ENCODE data around the gene NRG2. TPM values are rescaled to one million over a fixed set of nuclear protein-coding genes. Genes with fewer than 3 reads are reported as not detected.

NRG2 gene
- total RNA-seq, 1 donor from 2014 or later = under 0.01 TPM

GRCh38 chr5:139896718-139897117 lies 146.4 kb downstream of the NRG2 start:
- no peak for TF ChIP-seq CTCF (IDR thresholded peaks at IDR 0.05; ENCODE audit: insufficient read depth, low read length, severe bottlenecking)
- H3K4me3 ChIP-seq (ENCODE audit: low read depth, low read length) = no peak overlapping the region
- no peak for DNase-seq (ENCODE audit: low read depth)
- no peak for FAIRE-seq
- H3K27me3 ChIP-seq (ENCODE audit: control insufficient read depth, insufficient read depth, low read length) = peaks cover 6% of the 10 kb centered on the region
- H3K36me3 ChIP-seq (ENCODE audit: control insufficient read depth, insufficient read depth, low read length) = no peaks in the 10 kb centered on the region

- no peak for DNase-seq (ENCODE audit: low read depth)
- Histone ChIP-seq H3K27me3 (ENCODE audit: control insufficient read depth, insufficient read depth, low read length) (peaks cover 4% of the 10 kb centered on the region), H3K4me3 (ENCODE audit: low read depth, low read length) (no peak overlapping the region), H3K36me3 (ENCODE audit: control insufficient read depth, insufficient read depth, low read length) (no peaks in the 10 kb centered on the region)
- no peak for FAIRE-seq
- no peak for TF ChIP-seq CTCF (IDR thresholded peaks at IDR 0.05; ENCODE audit: insufficient read depth, low read length, severe bottlenecking)
Measured at GRCh38 chr5:139895647-139896046, 147.5 kb downstream of the NRG2 start.

GRCh38 chr5:139895046-139895445 lies 148.1 kb downstream of the NRG2 start:
- TF ChIP-seq CTCF (IDR thresholded peaks at IDR 0.05; ENCODE audit: insufficient read depth, low read length, severe bottlenecking) = no peak
- Histone ChIP-seq H3K36me3 (ENCODE audit: control insufficient read depth, insufficient read depth, low read length) (no peaks in the 10 kb centered on the region), H3K4me3 (ENCODE audit: low read depth, low read length) (no peak overlapping the region), H3K27me3 (ENCODE audit: control insufficient read depth, insufficient read depth, low read length) (peaks cover 4% of the 10 kb centered on the region)
- no peak for FAIRE-seq
- no peak for DNase-seq (ENCODE audit: low read depth)

- TF ChIP-seq CTCF (IDR thresholded peaks at IDR 0.05; ENCODE audit: insufficient read depth, low read length, severe bottlenecking) = no peak
- DNase-seq (ENCODE audit: low read depth) = no peak
- no peak for FAIRE-seq
- H3K27me3 ChIP-seq (ENCODE audit: control insufficient read depth, insufficient read depth, low read length) = peaks cover 4% of the 10 kb centered on the region
- no peaks in the 10 kb centered on the region for H3K36me3 ChIP-seq (ENCODE audit: control insufficient read depth, insufficient read depth, low read length)
- H3K4me3 ChIP-seq (ENCODE audit: low read depth, low read length) = no peak overlapping the region
Measured at GRCh38 chr5:139893873-139894272, 149.2 kb downstream of the NRG2 start.

DNA sequence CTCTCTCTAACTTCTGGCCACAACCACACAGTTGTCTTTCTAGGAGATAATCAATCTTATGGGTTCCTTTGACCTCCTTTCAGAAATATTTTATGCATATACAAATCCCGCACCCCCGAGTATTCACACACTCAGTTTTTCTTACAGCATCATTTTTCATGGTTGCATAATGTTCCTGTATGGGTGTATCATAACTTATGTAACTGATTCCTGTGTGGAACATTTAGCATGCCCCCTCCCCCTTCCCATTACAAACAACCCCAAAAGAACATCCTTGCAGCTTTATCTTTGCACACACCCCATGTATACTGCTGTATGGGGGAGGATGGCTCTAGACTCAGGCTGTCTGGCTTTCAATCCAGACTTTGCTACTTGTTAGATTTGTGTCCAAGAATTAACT lies 153.7 kb downstream of the NRG2 start:
- H3K36me3 ChIP-seq (ENCODE audit: control insufficient read depth, insufficient read depth, low read length) = no peaks in the 10 kb centered on the region
- FAIRE-seq = no peak

More for the DNA sequence above, 153.7 kb downstream of the NRG2 start:
- H3K4me3 ChIP-seq (ENCODE audit: low read depth, low read length) = no peak overlapping the region
- DNase-seq (ENCODE audit: low read depth) = no peak
- no peak for TF ChIP-seq CTCF (IDR thresholded peaks at IDR 0.05; ENCODE audit: insufficient read depth, low read length, severe bottlenecking)
- H3K27me3 ChIP-seq (ENCODE audit: control insufficient read depth, insufficient read depth, low read length) = no peaks in the 10 kb centered on the region

Data from bronchial epithelial cell (primary cell).